HL-60/S4 (cell line): ENCODE results near the gene HBD.
"Not testable (repeated sequence)": the region's sequence is repeated elsewhere in the genome, so short reads cannot be mapped to it uniquely, and the experiment has no call there.

Experiments
- in situ Hi-C: fragments of 300-500 bp; cut with MboI; formaldehyde crosslinking; loops from 2 replicates; pipeline ENCODE4 v1.14.3; 2022; ENCODE audit warnings: low sequenced_read_pairs

HBD gene

DNA sequence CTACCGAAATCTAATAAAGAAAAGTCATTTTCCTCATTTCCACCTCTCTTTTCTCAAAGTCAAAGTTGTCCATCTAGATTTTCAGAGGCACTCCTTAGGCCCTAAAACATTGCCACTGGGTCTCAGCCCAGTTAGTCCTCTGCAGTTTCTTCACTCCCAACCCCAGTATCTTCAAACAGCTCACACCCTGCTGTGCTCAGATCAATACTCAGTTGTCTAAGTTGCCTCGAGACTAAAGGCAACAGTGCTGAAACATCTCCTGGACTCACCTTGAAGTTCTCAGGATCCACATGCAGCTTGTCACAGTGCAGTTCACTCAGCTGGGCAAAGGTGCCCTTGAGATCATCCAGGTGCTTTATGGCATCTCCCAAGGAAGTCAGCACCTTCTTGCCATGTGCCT, 19.7 kb upstream of the HBD start:
- in situ Hi-C loops, result not testable (repeated sequence)

DNA sequence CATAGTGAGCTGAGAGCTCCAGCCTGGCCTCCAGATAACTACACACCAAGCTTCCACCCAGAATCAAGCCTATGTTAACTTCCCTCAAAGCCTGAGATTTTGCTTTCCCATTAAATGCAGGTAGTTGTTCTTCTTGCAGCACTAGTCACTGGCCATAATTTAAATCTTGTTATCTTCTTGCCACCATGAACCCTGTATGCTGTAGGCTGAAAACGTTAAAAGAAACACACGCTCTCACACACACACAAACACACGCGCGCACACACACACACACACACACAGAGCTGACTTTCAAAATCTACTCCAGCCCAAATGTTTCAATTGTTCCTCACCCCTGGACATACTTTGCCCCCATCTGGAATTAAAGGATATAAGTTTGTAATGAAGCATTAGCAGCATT, 19.2 kb upstream of the HBD start:
- in situ Hi-C loops, result not testable (repeated sequence)

DNA sequence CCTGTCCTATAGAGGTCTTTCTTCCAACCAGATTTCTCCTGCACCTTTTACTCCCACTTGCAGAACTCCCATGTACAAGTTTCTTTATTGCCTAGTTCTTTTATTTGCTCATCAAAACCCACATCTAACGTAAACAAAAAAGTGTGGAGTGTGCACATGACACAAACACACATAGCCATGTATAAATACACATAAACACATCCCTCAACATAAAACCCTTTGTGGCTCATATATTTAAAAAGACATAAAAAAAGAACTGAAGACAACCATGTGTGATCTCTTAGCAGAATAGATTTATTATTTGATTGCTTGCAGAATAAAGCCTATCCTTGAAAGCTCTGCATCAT, 18.6 kb upstream of the HBD start:
- in situ Hi-C loops, result no loop called here

DNA sequence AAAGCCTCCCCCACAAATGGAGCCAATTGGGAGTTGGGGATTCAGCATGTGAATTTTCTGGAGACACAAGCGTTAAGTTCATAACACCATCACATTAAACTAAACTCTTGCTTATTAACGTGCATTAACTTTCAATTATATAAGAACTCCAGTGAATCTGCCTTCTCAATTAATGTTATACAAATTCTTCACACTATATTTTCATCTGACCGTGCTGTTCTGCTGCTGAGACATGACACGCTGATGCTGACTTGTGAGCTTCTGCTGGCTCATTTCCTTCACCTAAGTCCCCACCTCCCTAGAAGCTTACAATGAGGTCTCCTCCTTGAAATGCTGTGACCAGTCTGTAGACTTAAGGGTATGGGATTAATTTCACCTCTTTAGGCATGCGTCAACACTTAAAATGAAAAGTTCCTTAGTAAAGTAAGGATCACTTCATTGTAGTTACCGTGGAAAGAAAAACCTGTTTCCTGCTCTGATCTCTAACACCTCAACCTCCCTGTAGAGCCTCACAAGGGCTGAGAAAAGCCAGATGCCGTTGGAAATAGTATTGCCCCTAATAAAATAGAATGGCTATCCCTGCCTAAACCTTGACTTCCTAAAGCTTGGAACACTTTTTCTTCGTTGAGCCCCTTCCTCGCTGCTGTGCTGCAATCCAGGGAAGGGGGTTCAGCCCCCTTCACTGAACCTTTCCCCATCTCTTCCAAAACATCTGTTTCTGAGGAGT, 18.1 kb upstream of the HBD start:
- in situ Hi-C loops, result no loop called here

DNA sequence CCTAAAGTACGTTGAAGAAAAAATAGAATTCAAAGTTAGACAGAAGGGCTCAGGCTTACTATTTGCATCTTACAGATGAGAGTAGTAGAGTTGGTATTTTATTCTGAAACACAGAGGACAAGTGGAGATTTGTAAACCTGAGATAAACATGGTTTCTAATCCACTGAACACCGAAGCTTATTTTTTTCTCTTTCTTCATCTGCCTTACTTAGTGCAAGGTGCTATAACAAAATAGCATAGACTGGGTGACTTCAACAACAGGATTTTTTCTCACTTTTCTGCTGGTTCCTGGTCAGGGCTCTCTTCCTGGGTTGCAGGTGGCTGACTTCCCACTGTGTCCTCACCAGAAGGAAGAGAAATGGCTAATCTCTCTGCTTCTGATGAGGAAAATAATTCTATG, 17.5 kb upstream of the HBD start:
- in situ Hi-C loops, result no loop called here

DNA sequence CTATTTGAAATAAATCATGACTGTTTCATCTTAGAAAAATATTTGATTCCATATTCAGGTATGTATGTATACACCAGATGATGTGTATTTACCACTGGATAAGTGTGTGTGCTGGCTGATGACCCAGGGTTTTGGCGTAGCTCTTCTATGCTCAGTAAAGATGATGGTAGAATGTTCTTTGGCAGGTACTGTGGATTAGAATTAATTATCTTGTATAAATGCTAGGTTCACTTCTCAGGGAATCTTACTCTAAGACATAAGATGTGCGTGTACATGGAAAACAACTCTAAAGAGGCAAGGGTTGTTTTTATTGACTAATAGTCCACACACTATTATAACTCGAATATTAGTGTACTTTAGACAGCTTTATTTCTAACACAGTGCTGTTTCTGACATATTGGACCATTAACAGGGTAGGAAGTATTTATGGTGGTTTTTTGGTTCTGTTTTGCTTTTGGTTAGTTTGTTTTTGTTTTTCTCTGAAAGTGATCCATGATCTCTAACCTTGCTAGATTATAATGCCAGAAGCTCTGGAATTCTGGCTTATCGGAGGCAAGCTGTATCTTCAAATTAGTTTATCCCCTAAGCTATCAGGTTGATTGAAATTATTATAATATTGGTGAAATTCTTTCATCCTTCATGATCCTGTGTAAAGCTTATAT, 16.4 kb upstream of the HBD start:
- in situ Hi-C loops, result no loop called here

DNA sequence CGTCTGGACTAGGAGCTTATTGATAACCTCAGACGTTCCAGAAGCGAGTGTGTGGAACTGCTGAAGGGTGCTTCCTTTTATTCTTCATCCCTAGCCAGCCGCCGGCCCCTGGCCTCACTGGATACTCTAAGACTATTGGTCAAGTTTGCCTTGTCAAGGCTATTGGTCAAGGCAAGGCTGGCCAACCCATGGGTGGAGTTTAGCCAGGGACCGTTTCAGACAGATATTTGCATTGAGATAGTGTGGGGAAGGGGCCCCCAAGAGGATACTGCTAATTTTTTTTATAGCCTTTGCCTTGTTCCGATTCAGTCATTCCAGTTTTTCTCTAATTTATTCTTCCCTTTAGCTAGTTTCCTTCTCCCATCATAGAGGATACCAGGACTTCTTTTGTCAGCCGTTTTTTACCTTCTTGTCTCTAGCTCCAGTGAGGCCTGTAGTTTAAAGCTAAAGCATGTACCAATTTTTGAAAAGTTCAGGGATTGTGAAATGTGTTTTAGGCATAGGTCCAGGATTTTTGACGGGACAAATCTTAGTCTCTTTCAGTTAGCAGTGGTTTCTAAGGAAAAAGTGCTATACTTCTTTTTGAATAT, 15.6 kb upstream of the HBD start, which contains the start of gene HBG1:
TSS of gene HBG1 (minus strand) at position 51 of the 590 bp plus-strand sequence. CDS start 53 bp downstream, outside the sequence.
- in situ Hi-C loops, result not testable (repeated sequence)

DNA sequence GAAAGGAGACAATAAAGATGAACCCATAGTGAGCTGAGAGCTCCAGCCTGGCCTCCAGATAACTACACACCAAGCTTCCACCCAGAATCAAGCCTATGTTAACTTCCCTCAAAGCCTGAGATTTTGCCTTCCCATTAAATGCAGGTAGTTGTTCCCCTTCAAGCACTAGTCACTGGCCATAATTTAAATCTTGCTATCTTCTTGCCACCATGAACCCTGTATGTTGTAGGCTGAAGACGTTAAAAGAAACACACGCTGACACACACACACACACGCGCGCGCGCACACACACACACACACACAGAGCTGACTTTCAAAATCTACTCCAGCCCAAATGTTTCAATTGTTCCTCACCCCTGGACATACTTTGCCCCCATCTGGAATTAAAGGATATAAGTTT, 14.2 kb upstream of the HBD start:
- in situ Hi-C loops, result not testable (repeated sequence)

DNA sequence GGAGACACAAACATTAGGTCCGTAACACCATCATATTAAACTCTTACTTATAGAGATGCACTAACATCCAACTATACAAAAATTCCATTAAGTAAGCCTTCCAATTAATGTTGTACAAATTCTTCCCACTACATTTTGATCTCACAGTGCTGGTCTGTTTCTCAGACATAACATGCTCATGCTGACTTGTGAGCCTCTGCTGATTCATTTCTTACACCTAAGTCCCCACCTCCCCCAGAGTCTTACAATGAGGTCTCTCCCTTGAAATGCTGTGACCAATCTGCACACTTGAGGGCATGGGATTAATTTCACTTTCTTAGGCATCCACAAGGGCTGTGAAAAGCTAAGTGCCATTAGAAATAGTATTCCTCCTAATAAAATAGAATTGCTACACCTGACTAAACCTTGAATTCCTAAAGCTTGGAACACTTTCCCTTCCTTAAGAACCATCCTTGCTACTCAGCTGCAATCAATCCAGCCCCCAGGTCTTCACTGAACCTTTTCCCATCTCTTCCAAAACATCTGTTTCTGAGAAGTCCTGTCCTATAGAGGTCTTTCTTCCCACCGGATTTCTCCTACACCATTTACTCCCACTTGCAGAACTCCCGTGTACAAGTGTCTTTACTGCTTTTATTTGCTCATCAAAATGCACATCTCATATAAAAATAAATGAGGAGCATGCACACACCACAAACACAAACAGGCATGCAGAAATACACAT, 13.3 kb upstream of the HBD start:
- in situ Hi-C loops, result no loop called here

DNA sequence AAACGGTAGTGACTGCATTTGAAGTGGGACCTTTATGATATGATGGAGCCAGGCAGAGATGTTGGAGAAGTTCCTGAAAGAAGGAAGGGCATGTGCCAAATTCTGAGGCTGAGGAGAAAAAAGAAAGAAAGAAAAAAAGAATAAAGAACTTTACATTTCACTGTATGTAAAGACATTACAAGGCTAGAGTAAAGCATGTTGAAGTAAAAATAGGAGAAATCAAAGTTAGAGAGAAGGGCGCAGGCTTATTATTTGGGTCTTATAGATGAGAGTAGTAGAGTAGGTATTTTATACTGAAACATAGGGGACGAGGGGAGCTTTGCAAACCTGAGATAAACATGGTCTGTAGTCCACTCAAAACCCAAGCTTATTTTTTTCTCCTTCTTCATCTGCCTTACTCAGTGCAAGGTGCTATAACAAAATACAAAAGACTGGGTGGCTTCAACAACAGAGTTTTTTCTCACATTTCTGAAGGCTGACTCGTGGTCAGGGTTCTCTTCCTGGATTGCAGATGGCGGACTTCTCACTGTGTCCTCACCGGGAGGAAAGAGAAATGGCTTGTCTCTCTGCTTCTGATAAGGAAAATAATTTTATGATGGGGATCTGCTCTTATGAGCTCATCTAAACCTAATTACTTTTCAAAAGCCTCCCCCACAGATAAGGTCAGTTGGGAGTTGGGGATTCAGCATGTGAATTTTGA, 12.6 kb upstream of the HBD start:
- in situ Hi-C loops, result no loop called here

DNA sequence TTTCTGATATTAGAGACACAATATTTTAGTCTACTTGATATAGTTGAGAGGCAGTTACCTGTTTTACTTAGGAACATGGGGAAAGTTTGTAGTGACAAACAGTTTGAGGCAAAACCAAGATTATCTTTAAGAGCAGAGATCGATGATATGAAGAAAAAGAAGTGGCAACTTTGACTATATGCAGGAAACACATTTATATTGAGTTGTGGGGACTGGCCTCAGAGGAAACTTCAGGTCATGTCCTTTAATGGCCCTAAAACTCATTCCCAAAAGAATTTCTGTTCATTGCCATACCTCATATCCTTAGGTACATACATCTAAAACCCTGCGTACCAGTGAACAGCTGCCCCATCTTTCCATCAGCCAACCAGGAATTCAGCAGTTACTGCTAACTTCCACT, 10.9 kb upstream of the HBD start:
- in situ Hi-C loops, result no loop called here

DNA sequence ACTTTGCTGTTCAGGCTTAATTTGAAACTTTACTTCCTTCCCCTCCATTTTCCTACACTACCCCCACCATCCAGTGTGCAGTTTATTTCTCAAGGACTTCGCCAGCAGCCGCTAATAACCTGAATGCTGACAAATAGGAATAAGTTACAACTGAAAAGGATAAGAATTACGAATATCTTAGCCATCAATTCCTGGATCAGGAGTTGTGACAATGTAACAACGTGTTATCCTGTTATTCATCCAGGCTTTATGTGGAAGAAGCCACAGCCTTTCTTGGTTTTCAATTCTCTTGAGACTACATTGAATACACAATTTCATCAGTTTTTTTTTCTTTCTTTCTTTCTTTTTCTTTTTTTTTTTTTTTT, 9.5 kb upstream of the HBD start:
- in situ Hi-C loops, result no loop called here

DNA sequence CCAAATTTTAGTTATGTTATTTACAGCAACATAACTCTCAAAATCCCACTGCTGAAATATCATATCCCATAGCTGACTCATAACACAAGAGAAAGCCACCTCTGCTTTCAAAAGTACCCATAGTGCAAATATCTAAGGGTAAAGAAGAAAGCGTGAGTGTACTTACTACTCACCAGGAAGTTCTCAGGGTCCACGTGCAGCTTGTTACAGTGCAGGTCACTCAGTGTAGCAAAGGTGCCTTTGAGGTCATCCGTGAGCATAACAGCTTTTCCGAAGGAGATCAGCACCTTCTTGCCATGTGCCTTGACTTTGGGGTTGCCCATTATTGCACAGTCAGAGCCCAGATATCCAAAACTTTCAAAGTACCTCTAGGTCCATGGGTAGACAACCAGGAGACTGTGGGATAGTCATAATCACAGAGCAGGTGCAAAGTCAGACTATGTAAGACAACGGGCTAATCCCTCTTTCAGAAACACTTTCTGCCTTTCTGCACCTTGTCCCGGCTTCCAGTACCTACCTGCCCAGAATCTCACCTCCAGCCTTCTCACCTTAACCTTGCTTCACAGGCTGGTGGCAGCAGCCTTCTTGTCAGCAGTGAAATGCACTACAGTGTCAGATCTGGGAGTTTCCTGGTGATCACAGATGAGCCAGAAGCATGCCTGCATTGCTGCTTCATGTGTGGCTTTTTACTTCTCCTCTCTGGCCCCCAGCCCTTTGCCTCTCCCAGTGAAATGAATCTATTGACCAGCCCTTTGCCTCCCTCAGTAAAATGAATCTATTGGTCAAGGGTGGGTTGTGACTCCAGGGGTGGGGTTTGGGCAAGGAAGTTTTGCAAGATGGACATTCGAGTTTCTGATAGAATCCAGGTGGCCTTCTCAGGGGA, 8.9 kb upstream of the HBD start:
- in situ Hi-C loops, result no loop called here

DNA sequence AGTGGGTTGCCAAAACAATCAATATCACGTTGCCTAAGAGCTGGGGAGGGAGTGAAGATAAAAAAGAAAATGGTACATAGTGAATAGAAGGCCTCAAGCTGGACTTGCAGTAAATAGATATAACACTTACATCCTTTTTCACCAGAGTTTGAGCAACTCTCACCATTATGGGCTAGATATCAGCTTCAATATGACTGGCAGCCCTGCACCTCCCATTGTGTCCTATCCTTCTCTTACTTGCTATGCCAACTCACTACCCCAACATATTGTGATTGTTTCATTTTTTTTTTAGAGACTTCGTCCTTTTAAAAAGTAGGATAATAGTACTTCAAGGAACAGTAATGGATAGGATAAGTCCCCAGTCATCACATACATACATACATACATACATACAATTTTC, 7.9 kb upstream of the HBD start:
- in situ Hi-C loops, result no loop called here

DNA sequence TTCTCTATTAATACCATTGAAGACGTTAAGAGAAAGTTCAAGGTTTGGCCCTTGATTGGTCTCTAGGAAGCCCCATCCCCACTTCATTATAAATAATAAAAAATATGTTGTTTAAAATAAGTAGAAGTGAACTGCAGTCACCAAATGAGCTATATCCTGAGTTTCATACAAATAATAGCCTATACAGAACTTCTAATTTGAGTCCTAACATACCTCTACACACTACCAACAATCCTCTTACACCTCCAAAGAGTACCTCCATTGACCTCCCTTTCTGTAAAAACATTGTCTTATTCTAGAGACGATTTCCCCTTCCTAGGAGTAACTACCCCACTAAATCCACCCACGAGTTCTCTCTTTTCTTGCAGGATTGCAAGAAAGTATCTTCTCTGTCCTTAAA, 7.2 kb upstream of the HBD start:
- in situ Hi-C loops, result no loop called here

DNA sequence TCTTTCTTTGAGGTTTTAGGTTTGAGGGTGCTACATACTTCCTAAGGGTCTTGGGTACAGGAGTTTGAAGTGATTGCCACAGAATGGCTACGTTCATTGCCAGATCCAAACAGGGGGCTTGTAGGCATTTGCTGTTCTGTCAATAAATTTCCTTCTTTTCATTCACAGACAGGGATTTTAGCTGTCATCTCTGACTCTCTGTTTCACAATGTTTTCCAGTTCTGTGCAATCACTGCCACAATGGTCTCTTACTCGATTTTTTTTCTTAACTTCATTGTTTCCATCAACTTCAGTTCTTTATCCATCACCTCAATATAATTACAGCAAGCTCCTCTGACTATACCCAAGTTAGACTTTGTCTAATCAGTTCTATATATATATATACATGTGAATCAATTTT, 6.2 kb upstream of the HBD start:
- in situ Hi-C loops, result no loop called here

DNA sequence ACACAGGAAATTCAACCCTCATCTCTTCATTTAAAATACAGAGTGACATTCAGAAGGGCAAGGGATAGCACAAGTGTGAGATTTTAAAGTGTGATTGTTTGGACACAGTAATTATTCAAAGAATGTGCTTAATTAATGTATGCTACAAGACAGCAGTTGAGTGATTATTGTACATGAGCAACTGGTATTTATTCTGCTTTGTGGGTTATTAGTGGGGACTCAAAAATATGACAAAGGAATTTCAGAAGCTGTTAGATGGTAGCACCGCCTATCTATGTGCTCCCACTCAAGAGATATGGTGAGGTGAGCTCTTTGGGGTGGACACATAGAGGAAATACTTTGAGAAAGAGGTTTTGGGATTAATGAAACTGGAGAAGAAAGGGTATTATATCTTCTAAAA, 5.8 kb upstream of the HBD start:
- in situ Hi-C loops, result no loop called here

DNA sequence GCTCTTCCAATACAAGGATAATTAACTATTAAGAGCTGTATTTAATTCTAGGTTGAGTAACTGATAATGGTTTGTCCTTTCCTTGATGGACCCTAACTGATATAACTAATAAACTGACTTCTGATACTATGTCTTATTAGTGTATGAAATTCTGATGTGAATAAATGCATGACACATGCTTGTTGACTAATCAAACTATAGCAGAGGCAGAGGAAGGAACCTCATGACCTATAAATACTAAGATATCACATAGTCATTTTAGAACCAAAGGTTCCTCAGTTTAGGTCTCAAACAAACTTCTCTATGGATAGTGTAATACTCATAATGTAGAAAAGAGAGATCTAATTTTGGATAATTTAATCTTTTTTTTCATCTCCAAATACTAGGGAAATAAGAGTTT, 4.8 kb upstream of the HBD start:
- in situ Hi-C loops, result no loop called here

DNA sequence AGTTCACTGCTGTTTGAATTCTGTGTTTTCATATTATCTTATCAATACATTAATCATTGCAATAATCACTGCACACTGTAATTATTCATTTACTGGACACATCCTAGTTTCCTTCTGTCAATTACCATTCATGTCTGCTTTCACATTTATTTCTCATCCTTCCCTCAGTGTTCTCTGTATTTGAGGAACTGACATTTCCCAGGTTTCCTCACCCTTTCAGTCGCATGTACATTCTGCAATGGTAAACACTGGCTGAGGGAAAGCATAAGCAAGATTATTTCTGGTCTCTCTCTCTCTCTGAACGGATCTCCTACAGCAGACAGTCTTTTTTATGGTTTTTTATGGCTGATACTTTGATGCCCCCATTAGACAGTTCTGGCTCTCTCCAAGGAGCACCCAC, 4.2 kb upstream of the HBD start:
- in situ Hi-C loops, result no loop called here

DNA sequence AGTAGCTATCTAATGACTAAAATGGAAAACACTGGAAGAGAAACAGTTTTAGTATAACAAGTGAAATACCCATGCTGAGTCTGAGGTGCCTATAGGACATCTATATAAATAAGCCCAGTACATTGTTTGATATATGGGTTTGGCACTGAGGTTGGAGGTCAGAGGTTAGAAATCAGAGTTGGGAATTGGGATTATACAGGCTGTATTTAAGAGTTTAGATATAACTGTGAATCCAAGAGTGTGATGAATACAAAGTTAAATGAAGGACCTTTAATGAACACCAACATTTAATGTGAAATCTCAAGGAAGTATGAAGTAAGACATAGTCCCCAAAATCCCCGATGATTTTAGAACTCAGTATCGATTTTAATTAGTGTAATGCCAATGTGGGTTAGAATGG, 3.1 kb upstream of the HBD start:
- in situ Hi-C loops, result no loop called here
